ENCODE measurements around the gene SLC30A5.
A peak's percentile ranks its signal among the peaks of the same experiment; 100 is the strongest.

The SLC30A5 gene

DNA sequence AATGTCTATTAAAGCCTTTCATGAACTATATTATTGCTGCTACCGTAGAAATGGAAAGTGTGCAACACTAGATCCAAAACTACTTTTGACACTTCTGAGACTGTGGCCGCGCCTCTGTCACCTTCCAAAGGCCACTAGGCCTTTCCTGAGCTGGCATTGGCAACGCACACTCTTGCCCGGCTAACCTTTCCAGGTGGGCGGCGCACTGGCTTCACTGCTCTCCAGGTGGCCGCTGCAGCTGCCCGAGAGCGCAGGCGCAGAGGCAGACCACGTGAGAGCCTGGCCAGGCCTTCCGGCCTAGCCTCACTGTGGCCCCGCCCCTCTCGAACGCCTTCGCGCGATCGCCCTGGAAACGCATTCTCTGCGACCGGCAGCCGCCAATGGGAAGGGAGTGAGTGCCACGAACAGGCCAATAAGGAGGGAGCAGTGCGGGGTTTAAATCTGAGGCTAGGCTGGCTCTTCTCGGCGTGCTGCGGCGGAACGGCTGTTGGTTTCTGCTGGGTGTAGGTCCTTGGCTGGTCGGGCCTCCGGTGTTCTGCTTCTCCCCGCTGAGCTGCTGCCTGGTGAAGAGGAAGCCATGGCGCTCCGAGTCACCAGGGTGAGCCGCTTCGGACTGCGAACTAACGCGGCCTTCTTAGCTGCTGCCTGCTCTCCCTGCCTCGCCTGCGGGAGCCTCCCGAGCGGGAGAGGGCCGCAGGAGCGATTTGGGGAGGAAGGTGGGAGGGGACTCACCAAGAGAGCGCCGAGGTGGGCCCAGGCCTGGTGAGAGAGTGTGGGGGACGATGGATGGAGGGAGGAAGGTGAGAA lies 73.1 kb downstream of the SLC30A5 start, which contains the start of gene CCNB1:
Gene CCNB1 (plus strand): TSS at position 465 of the 807 bp plus-strand sequence. CDS start 113 bp downstream, at position 578.
- peak; percentile 74 to 99 (median 96) for DNase-seq

DNA sequence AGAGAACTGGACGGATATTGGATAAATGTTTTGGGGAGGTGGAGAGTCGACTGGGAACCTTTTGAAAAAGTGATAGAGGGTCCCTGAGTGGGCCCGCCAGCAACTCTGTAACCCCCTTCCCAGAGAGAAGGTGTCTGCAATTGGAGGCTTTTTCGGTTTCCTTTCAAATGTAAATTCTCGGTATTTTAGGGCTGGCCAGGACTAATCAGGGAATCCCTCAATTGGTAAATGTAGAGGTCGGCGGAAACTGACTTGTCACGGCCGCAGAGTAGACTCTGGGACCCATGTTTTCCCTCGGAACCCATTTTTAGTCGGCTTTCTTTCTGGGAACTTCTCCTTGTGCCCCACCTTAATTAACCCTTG lies 73.7 kb downstream of the SLC30A5 start:
- no peak for DNase-seq

DNA sequence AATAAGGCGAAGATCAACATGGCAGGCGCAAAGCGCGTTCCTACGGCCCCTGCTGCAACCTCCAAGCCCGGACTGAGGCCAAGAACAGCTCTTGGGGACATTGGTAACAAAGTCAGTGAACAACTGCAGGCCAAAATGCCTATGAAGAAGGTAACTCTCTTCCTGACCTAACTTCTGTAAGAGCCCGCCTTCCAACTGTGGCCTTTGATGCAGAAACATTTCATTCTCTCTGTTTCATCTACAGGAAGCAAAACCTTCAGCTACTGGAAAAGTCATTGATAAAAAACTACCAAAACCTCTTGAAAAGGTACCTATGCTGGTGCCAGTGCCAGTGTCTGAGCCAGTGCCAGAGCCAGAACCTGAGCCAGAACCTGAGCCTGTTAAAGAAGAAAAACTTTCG lies 74.1 kb downstream of the SLC30A5 start:
- DNase-seq: no peak

DNA sequence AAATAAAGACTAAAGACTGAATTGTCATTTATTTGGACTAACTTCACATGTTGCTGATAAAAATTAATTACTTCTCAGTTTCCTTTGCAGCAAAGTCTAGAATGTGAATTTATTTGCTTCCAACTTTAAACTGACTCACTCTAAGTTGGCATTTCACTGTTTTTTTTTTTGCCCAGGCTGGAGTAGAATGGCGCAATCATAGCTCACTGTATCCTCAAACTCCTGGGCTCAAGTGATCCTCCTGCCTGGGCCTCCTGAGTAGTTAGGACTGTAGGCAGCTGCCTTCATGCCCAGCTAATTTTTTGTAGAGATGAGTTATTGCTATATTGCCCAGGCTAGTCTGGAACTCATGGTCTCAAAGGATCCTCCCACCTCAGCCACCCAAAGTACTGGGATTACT lies 76.7 kb downstream of the SLC30A5 start:
- DNase-seq: no peak

DNA sequence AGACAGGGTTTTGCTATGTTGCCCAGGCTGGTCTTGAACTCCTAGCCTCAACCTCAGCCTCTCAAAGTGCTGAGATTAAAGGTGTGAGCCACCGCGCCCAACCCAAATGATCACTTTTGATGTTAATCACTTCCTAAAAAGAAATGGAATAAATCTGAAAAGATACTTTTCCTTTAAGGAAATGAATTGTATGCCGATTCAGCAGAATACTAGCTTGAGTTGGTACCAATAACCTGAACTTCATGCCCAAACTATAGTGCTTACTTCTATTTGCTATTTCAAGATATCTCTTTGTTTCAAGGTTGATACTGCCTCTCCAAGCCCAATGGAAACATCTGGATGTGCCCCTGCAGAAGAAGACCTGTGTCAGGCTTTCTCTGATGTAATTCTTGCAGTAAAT lies 77.2 kb downstream of the SLC30A5 start:
- DNase-seq: no peak

Data from anterior cingulate cortex (tissue), 58 donors.